Glutamatergic neuron (in vitro differentiated cells): ENCODE data around the gene KIFAP3. TPM values are rescaled to one million over a fixed set of nuclear protein-coding genes. Genes with fewer than 3 reads are reported as not detected.

Experiments used
- DNase-seq: peaks from one replicate; pipeline ENCODE4 v3.0.0; 2022
- H3K27ac Mint-ChIP-seq: one replicate; pipeline ENCODE4 v1.8.0; 2020; ENCODE audit warnings: mild to moderate bottlenecking, mixed read lengths, inconsistent platforms; ENCODE audit not compliant: unreplicated experiment
- H3K27me3 Mint-ChIP-seq: one replicate; pipeline ENCODE4 v1.8.0; 2020; ENCODE audit warnings: mild to moderate bottlenecking, moderate library complexity, mixed read lengths, inconsistent platforms; ENCODE audit not compliant: unreplicated experiment
- H3K36me3 Mint-ChIP-seq: one replicate; pipeline ENCODE4 v1.8.0; 2020; ENCODE audit warnings: mild to moderate bottlenecking, mixed read lengths, inconsistent platforms; ENCODE audit not compliant: unreplicated experiment
- H3K4me1 Mint-ChIP-seq: one replicate; pipeline ENCODE4 v1.8.0; 2020; ENCODE audit warnings: mild to moderate bottlenecking, low read depth, mixed read lengths, inconsistent platforms; ENCODE audit not compliant: unreplicated experiment
- H3K4me3 Mint-ChIP-seq: one replicate; pipeline ENCODE4 v1.8.0; 2020; ENCODE audit warnings: mild to moderate bottlenecking, mixed read lengths, inconsistent platforms; ENCODE audit not compliant: unreplicated experiment
- H3K9me3 Mint-ChIP-seq: one replicate; pipeline ENCODE4 v1.8.0; 2020; ENCODE audit warnings: mild to moderate bottlenecking, moderate library complexity, mixed read lengths, inconsistent platforms; ENCODE audit not compliant: unreplicated experiment
- CTCF ChIP-seq: fragments of 200-600 bp; sonication (generic); IDR thresholded peaks from one replicate; pipeline ENCODE4 v1.5.0; 2021; ENCODE audit not compliant: partially characterized antibody, unreplicated experiment
- total RNA-seq: library from RNA; stranded (reverse); fragmentation: NEBNext Ultra II Directional; extraction: Animal tissue kit (Norgen Biotek cat#: 25700); gene quantifications from one replicate; pipeline ENCODE4 v1.2.1, GENCODE V29; 2021; ENCODE audit not compliant: unreplicated experiment

Gene KIFAP3
- total RNA-seq, 1 donor from 2014 or later, result 61.6 TPM

- Mint-ChIP-seq H3K4me1 (no peaks in the 10 kb centered on the region), H3K27ac (no peak overlapping the region), H3K27me3 (no peaks in the 10 kb centered on the region), H3K36me3 (no peaks in the 10 kb centered on the region), H3K9me3 (no peaks in the 10 kb centered on the region), H3K4me3 (no peak overlapping the region)
- no peak for DNase-seq
- TF ChIP-seq CTCF, result no peak
These were observed 32.9 kb downstream of the KIFAP3 start for GRCh38 chr1:170041423-170042192.

DNA sequence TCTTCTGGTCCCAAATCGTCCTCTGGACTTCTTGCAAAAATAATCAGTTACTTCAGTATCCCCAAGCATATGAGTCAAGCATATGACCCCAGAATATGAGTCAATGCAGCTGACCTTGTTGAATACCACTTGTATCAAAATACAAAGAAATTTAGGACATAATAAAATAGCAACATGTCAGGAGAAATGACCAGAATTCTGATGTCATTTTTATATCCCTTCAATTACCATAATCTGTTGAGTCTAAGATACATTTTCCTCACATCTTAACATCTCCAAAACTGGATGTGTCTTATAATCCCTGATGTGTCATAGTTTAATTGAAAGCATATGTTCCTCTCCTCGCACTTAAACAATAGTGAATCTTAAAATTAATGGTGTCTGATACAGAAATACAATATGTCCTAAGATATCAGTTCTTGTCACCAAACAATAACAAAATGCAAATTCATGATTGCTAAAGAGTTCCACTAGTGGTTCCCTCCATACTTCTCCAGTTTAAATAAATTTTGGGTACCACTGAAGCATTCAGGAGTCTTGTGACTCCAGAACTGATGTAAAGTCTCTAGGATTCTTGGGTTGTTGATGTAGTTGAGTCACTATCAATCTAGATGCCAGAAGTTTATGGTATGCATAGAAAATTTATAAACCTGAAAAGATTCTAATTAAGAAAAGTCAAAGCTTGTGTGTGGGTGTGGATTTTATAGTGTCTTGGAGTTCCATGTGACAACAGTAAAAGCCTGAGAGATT, 41.8 kb downstream of the KIFAP3 start:
- DNase-seq, result no peak
- no peak overlapping the region for H3K4me3 Mint-ChIP-seq

DNA sequence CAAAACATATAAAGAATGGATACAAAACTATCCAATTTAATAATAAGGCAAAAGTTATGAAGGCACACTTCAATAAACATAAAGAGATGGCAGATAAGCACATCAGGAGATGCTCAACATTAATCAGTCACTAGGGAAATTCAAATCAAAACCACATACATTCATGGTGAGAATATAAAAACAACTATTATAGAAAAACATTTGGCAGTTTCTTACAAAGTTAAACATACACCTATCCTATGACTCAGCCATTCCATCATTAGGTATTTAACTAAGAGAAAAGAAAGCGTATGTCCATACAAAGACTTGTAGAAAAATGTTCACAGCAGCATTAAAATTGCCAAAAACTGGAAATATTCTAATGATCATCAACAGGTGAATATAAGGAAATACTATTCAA, 44.3 kb downstream of the KIFAP3 start:
- Mint-ChIP-seq H3K4me3 (no peak overlapping the region), H3K9me3 (no peaks in the 10 kb centered on the region), H3K27me3 (no peaks in the 10 kb centered on the region), H3K4me1 (no peaks in the 10 kb centered on the region), H3K27ac (no peak overlapping the region), H3K36me3 (peaks cover 4% of the 10 kb centered on the region)
- no peak for DNase-seq
- TF ChIP-seq CTCF, result no peak

More for the DNA sequence above, 41.8 kb downstream of the KIFAP3 start:
- H3K4me1 Mint-ChIP-seq, result no peaks in the 10 kb centered on the region
- no peaks in the 10 kb centered on the region for H3K27me3 Mint-ChIP-seq
- TF ChIP-seq CTCF, result no peak
- no peak overlapping the region for H3K27ac Mint-ChIP-seq
- H3K9me3 Mint-ChIP-seq, result no peaks in the 10 kb centered on the region
- H3K36me3 Mint-ChIP-seq, result no peaks in the 10 kb centered on the region

- H3K4me3 Mint-ChIP-seq, result no peak overlapping the region
- H3K27ac Mint-ChIP-seq, result no peak overlapping the region
- no peak for TF ChIP-seq CTCF
- no peak for DNase-seq
- no peaks in the 10 kb centered on the region for H3K9me3 Mint-ChIP-seq
- H3K36me3 Mint-ChIP-seq, result peaks cover 4% of the 10 kb centered on the region
- no peaks in the 10 kb centered on the region for H3K27me3 Mint-ChIP-seq
- no peaks in the 10 kb centered on the region for H3K4me1 Mint-ChIP-seq
These were observed 46.7 kb downstream of the KIFAP3 start for GRCh38 chr1:170027760-170028159.

- Mint-ChIP-seq H3K27me3 (no peaks in the 10 kb centered on the region), H3K4me3 (no peak overlapping the region), H3K9me3 (no peaks in the 10 kb centered on the region), H3K36me3 (no peaks in the 10 kb centered on the region), H3K27ac (no peak overlapping the region), H3K4me1 (no peaks in the 10 kb centered on the region)
- no peak for DNase-seq
- TF ChIP-seq CTCF, result no peak
These were observed 53.6 kb downstream of the KIFAP3 start for GRCh38 chr1:170020859-170021258.
